DOHH2 (cell line): ENCODE data around the gene BMP7.

Source experiments
- EZH2phosphoT487 ChIP-seq: fragments of 200-600 bp; sonication (generic); IDR thresholded peaks from 2 replicates; pipeline ENCODE4 v1.6.1; 2017; ENCODE audit warnings: borderline replicate concordance, mild to moderate bottlenecking, antibody characterized with exemption, low read length, moderate library complexity, mixed read lengths
- TF ChIP-seq, protein P1 (sequence below): fragments of 200-600 bp; sonication (generic); IDR thresholded peaks from one replicate; pipeline ENCODE4 v1.5.1; 2014; ENCODE audit warnings: antibody characterized with exemption, mild to moderate bottlenecking, low read depth, low read length; ENCODE audit not compliant: poor library complexity, severe bottlenecking

GRCh38 chr20:57287901-57288300 lies 21.5 kb upstream of the BMP7 start:
- TF ChIP-seq, protein P1, sequence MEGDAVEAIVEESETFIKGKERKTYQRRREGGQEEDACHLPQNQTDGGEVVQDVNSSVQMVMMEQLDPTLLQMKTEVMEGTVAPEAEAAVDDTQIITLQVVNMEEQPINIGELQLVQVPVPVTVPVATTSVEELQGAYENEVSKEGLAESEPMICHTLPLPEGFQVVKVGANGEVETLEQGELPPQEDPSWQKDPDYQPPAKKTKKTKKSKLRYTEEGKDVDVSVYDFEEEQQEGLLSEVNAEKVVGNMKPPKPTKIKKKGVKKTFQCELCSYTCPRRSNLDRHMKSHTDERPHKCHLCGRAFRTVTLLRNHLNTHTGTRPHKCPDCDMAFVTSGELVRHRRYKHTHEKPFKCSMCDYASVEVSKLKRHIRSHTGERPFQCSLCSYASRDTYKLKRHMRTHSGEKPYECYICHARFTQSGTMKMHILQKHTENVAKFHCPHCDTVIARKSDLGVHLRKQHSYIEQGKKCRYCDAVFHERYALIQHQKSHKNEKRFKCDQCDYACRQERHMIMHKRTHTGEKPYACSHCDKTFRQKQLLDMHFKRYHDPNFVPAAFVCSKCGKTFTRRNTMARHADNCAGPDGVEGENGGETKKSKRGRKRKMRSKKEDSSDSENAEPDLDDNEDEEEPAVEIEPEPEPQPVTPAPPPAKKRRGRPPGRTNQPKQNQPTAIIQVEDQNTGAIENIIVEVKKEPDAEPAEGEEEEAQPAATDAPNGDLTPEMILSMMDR = no peak
- TF ChIP-seq EZH2phosphoT487 = no peak
